NCI-H1417 treated with DMSO at 0.1 percent for 48 hours (cell line): ENCODE data around the gene EEF1G.

Experiments used
- DNase-seq: peaks from one replicate; lab custom pipeline; 2025; lab: John Stamatoyannopoulos, UW

The EEF1G gene

DNA sequence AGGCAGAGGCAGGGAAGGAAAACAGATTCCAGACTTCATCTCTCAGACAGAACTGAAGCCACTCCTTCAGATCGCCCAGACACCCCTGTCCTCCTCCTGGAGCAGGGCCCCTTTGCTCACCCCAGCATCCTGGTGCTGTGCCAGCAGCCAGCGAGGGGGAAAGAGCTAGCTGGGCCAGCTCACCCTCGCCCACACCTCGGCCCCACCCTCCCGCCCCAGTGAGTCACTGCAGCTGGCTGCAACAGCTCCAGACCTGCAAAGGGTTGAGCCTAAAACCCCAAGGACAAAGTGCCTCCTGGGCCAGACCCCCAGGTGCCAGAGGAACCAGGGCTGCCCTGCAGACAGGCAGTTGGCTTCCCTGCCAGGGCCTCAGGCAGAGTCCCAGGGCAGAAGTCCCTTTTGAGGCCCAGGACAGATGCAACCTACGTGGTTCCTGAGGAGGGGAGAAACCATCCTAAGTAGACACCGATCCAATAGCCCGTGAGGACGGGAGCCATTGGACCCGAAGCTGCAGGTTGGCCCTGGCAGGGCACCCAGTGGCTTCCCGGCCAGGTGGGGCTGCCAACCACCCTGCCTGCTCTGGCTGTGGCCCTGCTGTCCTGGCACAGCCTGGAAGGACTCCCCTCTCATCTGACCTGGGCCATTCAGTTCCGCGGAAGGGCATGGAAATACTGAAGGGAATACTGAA is 34.3 kb downstream of the EEF1G start:
- no peak for DNase-seq

GRCh38 chr11:62538470-62539237 is 35.0 kb downstream of the EEF1G start:
- DNase-seq, result no peak

DNA sequence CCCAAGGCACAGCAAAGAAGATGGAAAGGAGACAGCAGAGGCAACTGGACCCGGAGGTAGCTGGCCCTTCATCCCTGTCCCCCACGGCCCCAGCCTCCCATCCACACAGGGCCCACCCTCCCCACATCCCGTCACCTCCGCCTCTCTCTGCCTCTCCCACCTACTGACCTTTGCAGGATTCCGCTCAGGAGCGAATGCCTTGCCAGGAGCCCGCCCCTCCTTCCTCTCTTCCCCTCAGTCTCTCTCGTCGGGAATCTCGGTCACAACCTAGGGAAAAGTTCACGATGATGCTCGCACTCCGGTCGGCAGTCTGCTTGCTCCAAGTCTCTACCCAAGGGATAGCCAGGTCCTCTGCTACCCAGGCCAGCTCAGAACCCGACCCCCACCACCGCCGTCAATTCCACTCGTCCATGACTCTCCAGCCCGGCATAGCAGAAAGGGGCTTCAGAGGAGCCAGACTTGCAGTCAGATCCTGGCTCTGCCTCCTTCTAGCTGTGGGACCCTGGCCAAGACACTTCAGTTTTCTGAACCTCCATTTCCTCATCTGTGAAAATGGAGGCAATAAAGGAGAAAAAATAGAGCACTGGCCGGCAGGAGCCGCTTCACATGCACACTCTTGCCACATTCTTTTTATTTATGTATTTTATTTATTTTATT is 37.3 kb downstream of the EEF1G start:
- DNase-seq, result no peak

DNA sequence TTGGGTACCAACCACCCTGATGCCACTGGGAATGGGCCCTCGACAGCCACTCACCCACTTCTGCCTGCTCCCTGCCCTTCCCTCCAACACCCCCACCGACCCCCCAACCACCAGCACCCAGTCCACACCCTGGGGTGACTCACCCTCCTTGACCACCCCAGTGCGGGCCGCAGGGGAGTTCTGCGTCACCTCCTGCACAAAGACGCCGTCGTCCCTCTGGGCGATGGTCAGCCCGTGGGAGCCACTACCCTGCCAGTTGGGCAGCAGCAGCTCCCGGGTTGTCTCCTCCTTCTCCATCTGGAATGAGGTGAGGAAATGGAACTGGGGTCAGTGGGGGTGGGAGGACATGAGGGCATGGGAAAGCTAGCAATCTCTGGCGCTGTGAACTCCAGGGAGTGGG is 37.9 kb downstream of the EEF1G start:
- DNase-seq, result no peak

DNA sequence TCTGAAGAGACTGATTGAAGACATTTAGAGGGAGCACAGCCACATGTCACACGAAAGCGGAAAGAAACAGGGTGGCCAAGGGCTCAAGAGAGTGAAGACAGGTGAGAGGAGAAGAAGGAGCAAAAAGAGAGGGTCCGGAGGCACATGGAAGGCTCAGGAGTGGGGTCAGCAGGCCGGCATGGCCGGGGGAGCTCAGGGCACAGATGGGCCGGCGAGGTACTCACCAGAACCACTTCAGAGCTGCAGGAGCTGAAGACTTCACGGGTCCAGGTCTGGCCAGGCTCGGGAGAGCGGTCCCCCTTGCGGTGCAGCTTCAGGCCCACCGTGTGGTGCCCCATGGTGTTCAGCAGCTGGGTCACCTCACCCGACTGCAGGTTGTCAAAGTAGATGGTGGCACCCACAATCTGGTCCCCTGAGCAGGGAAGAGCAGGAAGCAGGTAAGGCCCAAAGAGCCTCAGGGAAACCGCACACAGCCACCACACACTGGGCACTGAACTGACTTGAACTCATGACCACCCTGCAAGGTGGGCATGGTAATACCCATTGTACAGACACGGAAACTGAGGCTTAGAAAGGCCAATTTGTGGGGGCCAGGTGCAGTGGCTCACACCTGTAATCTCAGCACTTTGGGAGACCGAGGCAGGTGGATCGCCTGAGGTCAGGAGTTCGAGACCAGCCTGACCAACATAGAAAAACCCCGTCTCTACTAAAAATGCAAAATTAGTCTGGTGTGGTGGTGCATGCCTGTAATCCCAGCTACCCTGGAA is 38.7 kb downstream of the EEF1G start:
- DNase-seq, result no peak

DNA sequence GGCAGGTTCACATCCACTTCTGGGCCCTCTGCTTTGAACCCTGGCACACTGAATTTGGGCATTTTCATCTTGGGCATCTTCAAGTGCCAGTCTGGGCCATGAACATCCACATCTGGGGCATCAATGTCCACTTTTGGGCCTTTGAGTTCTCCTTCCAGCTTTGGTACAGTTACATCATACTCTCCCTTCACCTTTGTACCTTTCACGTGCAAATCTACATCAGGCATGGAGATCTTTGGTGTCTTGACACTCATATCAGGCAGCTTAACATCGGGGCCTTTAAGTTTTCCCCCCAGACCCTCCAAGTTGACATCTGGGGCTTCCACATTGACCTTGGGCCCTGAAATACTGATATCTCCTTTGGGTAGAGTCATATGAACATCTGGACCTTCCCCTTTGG is 41.6 kb downstream of the EEF1G start:
- no peak for DNase-seq

DNA sequence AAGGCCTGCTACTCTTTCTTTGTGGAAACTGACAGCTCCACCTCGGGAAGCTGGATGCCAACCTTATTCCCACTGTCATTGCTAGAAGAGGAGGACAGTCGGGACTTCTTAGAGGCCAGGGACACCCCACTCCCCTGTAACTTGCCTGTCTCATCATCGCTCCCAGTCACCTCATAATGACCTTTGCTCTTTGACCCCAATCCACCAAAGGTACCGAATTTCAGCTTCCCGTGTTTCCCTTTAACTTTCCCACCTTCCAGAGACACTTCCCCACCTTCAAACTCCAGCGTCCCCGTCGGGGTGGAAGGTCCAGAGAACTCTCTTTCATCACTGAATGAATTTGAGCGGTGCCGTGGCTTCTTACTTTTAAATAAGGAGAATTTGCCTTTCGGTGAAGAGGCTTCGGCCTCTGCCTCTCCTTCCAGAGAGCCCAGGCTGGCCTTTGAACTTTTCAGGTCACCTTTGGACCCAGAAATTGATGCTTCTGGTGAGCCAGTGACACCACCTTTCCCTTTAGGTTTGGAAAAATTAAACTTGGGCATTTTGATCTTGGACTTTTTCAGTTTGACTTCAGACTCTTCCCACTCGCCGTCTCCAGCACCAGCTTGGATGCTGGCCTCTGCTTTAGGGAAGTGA is 56.8 kb downstream of the EEF1G start:
- no peak for DNase-seq

DNA sequence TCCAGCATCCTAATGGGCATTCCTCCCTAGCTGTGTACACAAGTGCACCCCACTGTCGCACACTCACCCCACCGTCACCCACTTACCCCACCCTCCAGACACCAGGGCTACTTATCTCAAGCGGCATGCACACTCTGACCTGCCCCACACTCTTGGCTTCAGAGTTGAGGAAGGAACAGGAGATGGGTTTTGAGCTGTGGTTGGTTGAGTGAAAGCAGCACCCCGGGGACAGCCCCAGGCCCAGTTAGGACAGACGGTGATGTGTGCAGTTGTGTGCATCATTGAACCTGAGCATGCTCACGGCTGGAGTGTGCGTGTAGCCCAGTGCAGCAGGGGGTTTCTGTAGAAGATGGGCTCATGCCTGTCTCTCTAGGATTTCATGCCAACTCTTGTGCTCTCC is 59.5 kb downstream of the EEF1G start:
- DNase-seq, result no peak

GRCh38 chr11:62513626-62514025 is 60.1 kb downstream of the EEF1G start:
- no peak for DNase-seq

DNA sequence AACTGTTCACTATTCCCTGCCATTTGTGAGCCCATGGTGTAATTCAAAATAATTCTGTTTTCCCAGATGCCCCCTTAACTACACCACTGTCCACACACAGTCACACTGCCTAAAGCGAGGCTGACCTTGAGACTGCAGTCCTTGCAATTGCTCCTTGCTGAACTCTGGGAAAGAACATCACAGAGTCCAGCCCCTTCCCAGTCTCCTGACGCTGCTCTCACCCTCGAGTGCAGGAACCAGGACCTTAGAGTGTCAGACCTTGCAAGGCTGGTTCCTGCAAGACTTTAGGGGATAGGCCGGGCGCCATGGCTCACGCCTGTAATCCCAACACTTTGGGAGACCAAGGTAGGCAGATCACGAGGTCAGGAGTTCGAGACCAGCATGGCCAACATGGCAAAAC is 60.7 kb downstream of the EEF1G start:
- no peak for DNase-seq
